GM18508 (cell line): Measurements from ENCODE around the gene SH3PXD2A.

Experiments used
- ATAC-seq: cut with Tn5 transposase; IDR thresholded peaks from one replicate; pipeline ENCODE4 v1.9.1; 2021; ENCODE audit warnings: moderate number of reproducible peaks; ENCODE audit not compliant: insufficient read depth, unreplicated experiment

Gene SH3PXD2A

DNA sequence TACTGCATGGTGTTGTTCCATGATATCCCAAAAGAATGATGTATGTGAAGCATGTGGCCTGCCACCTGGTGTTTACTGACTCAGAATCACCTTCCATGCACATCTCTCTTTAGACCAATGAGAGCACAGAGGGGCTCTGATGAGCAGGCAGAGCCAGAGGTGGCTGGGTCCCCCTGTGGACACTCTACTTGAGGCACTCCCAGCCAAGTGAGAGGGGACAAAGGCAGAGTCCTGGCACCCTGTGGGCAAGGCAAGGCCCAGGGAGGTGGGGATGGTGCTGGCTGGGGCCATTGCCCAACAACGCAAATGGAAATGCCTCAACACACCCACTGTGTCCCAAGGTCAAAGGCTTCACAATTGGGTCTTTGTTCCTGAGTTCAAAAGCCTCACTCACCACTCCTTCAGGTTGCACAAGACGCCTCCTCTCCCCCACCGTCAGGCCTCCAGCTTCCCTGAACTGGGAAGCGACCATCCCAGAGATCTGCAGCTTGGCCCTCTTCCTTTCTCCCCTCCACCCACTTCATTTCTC is 197.3 kb downstream of the SH3PXD2A start:
- ATAC-seq, result no peak

DNA sequence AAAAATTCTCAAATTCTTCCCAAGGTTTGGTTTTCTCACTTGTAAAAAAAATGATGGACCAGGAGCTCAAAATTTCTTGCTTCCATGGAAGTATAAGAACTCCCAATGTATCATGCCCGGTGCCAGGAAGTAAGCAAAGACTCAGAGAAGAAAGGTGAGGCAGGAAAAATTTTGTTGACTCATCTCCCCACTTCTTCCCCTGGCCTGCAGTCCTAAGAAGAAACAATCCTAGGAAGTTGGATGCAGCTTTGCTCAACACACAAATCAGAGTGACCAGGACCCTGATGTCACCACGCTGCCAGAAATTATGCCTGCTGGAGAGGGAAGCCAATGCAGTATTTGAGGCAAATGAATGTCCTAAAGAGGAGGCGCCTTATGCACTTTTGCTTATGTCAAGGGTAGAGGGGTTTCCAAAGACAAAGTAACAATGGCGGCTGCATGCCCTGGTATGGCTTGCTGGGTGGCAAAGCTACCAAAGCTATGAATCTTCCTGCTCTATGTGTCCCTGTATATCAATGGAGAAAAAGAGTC is 198.2 kb downstream of the SH3PXD2A start:
- no peak for ATAC-seq

- ATAC-seq, result no peak
Measured at GRCh38 chr10:103654925-103655324, 200.5 kb downstream of the SH3PXD2A start.

DNA sequence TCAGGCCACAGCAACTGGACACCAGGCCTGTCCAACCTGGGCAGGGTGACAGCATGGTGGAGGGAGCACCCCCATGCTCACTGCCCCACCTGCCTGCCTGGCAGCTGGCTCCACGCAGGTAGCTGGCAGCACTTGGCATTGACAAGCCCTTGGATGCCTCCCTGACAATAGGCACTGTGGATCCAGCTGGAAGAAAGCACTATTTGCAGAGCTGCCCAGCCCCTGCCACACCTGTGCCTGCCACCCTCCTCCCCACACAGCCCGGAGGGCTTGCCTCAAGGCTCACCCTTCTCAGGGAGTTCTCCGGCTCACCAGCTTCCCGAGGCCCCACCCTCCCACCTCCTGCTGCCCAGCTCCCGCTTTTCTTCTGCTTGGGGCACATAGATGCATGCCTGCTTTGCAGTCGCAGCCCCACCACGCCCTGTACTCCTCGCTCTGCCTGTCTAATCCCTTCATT is 201.8 kb downstream of the SH3PXD2A start:
- ATAC-seq, result no peak

DNA sequence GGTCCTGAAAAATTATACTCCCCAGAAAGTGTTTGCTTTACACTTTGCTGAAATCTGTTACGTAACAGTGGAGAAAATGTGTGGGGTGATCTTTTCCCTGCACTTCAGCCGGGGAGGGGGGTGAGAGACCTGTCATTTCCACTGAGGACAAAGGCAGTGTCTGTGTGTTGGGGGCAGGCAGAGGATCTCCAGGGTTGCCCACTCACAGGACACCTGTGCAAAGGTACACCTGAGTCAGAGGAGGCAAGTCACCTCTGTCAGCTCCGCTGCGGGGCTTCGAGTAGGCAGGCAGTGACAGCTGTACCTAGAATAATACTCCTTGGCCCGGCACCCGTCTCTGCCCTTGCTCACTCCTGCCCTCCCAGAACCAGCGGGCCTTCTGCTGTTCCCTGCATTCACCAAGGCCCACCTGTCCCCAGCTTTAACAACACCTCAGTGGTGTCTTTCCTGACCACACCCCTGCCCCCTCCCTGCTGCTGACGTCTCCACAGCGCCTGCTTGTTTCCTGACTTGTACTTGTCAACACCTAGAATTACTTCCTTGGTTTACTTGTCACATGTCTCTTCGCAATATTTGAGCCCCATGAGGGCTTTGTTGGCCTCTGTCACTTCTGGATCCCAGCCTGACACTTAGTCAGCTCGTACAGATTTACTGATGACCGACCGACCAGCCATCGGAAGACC is 202.6 kb downstream of the SH3PXD2A start:
- no peak for ATAC-seq

DNA sequence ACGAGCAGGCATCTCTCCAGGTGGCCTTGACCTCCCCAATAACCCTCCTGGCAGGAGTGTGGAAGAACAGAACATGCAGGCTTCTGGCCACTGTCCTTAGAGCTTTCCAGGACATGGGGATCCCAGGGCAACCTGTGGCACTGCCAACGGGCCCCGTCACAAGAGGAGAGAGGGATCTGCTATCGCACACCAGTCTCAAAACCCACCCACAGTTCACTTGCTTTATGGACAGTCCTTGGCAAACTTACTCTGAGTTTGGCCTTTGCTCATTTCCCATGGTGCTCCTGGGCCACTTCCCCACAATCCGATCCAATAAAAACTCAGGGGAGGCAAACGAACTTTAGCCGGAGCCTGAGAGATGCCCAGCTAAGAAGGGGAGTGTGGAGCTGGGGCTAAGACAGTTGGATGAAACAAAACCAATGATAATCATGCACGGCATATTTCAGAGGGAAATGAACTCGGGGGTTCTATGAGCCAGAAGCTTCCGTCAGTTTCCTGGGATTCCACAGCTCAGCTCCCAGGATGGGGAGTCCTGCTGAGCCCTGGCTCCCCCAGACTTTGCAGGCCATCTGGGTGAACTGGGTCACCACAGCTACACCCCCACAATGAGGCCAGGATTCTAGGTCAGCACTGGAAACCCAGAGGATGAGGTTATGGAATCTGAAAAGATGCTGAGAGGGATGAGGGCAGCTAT is 203.4 kb downstream of the SH3PXD2A start:
- ATAC-seq, result no peak

DNA sequence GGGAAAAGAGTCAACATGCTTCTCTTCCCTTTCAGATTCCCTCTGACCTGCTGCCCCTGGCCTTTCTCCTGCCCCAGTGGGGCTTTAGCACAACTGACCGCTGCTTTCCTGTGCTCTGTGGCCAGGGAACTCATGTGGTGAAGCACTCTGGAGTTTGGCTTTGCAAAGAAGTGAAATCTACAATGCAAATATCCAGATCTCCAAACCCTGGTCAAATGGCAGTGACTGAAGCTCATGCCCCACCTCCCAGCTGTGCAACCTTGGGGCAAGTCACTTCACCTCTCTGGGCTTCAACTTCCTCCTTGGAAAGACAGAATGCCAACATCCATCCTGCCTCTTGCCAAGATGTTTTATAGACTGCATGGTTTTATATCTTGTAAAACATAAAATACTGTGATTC is 204.0 kb downstream of the SH3PXD2A start:
- no peak for ATAC-seq

- no peak for ATAC-seq
Measured at GRCh38 chr10:103649654-103650423, 205.5 kb downstream of the SH3PXD2A start.

GRCh38 chr10:103648636-103649532 is 206.5 kb downstream of the SH3PXD2A start:
- ATAC-seq, result no peak

- ATAC-seq, result no peak
Measured at GRCh38 chr10:103648251-103648635, 207.1 kb downstream of the SH3PXD2A start.

GRCh38 chr10:103646304-103646703 is 209.1 kb downstream of the SH3PXD2A start:
- ATAC-seq, result no peak

DNA sequence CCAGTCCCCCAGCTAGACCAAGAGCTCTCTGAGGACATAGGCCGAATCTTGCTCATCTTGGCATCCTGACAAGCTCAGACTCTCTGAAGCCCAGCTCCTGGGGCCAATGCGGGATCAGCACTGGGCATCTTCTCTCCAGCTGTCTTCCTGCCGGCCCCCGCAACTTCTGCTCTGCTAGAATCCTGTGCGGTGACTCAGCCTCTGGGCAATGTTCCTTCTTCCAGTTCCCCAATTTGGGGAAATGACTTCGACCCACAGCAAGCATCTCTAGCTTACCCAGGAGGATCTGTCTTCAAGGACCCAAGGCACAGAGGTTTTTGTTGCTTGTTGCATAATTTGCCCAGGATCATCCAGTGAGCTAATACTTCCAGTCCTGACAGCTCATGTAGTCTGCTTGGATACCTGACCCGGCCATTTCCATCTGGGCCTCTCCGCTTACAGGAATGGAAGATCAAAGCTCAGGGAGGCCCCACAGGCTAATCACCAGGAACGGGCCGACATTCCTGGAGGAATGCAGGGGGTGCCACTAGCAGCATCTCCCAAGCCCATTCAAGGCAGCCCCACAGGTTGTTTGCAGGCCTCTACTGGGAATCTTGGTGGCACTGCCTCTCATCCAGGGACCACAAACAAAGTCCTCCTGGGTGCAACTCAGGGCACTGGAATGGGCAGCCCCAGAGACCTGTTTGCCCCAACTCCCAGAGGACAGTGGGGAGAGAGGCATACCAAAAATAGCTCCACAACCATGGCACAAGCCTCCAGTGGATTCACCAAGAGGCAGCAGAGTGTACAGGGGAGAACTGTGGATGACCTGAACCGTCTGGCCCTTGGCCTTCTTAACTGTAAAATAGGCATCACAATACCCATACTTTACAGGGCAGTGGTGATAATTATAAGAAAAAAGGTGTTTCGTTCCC is 210.0 kb downstream of the SH3PXD2A start:
- no peak for ATAC-seq

DNA sequence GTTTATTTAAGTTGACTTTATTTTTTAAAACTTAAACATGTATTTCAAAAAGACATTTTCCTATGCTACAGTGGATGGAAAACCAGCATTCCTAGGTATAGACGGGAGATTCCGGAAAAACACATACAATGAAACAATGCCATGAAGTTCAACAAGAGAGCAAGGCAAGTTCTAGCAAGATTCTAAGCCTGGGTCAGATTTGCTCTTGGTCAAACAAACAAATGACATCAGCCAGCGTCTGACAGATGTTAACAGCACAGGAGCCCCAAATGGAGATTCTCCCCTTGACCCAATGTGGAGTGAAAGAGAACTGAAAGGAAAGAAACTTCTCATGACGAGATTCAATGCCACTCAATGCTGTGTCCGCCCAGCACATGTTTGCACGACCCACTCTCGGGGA is 212.0 kb downstream of the SH3PXD2A start:
- ATAC-seq, result no peak

- no peak for ATAC-seq
Measured at GRCh38 chr10:103641326-103641725, 214.1 kb downstream of the SH3PXD2A start.

GRCh38 chr10:103640436-103641181 is 214.8 kb downstream of the SH3PXD2A start:
- ATAC-seq, result no peak

DNA sequence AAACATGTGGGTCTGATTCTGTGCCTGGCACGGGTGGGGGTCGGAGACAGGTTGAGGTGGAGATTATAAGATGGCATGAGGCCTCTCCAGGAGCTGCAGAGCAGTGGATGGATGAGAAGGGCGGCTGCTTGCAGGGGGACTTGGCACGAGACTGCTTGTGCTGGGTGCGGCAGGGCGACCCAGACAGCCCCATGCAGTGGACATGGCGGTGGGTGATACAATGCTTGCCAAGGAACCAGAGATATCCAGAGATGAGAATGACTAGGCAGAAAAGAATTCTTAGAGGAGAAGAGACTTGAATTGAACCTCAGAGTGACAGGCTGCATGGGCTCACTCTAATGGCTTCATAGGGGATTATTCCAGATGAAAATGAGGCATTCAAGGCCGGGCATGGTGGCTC is 216.4 kb downstream of the SH3PXD2A start:
- no peak for ATAC-seq

DNA sequence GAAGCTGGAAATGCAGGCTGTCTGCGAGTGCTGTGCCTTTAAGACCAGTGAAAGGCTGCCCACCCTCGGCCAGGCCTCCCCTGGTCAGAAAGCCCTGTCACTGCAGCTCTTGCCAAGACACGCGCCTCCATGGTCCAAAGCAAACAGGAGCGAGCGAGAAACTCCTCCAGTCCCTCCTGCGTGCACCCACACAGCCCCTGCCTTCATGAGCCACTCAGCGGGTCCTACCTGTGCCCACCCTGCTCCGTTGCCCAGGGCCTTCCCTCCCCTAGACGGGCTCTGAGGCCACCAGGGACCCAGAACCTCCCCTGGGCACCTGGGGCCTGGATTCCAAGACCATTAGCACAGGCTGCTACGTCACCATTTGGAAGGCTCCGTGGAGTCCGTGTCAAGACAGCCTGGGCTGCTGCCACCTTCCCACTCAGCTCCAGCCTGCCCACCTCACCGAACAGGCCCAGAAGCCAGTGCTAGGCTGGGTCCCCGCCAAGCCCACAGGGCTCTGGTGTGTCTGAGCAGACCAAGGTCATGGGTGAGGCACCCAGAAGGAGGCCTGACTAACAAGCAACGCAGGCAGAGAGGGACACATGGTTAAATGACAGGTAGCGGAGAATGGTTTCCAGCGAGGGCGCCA is 217.3 kb downstream of the SH3PXD2A start:
- no peak for ATAC-seq

GRCh38 chr10:103637011-103637410 is 218.4 kb downstream of the SH3PXD2A start:
- ATAC-seq, result no peak
